Parathyroid adenoma (tissue), 2 donors: ENCODE data around the gene PIK3C2G.
"Not testable (repeated sequence)": the region's sequence is repeated elsewhere in the genome, so short reads cannot be mapped to it uniquely, and the experiment has no call there.

Source experiments
- H2AFZ ChIP-seq: fragments of 300-600 bp; sonication (generic); one replicate; pipeline ENCODE4 v1.7.0; 2017; ENCODE audit warnings: antibody characterized with exemption, mild to moderate bottlenecking
- H3K27ac ChIP-seq: fragments of 300-600 bp; sonication (generic); one replicate; pipeline ENCODE4 v1.7.0; 2017
- H3K27me3 ChIP-seq: fragments of 300-600 bp; sonication (generic); one replicate; pipeline ENCODE4 v1.7.0; 2017; ENCODE audit warnings: low read length; ENCODE audit not compliant: control insufficient read depth, insufficient read depth
- H3K36me3 ChIP-seq: fragments of 300-600 bp; sonication (generic); one replicate; pipeline ENCODE4 v1.7.0; 2017; ENCODE audit warnings: low read length; ENCODE audit not compliant: control insufficient read depth, insufficient read depth
- H3K4me1 ChIP-seq: fragments of 300-600 bp; sonication (generic); one replicate; pipeline ENCODE4 v1.7.0; 2017; ENCODE audit warnings: control low read depth
- H3K4me2 ChIP-seq: fragments of 300-600 bp; sonication (generic); one replicate; pipeline ENCODE4 v1.7.0; 2017; ENCODE audit warnings: low read length
- H3K4me3 ChIP-seq: fragments of 300-600 bp; sonication (generic); one replicate; pipeline ENCODE4 v1.7.0; 2017; ENCODE audit warnings: low read depth, low read length
- H3K79me2 ChIP-seq: fragments of 300-600 bp; sonication (generic); one replicate; pipeline ENCODE4 v1.7.0; 2017; ENCODE audit warnings: control low read depth
- H3K9ac ChIP-seq: fragments of 300-600 bp; sonication (generic); one replicate; pipeline ENCODE4 v1.7.0; 2017; ENCODE audit warnings: mild to moderate bottlenecking
- H3K9me3 ChIP-seq: fragments of 300-600 bp; sonication (generic); one replicate; pipeline ENCODE4 v1.7.0; 2017; ENCODE audit warnings: low read length; ENCODE audit not compliant: control insufficient read depth
- TF ChIP-seq, protein P1 (sequence below): fragments of 300-600 bp; sonication (generic); IDR thresholded peaks from one replicate; pipeline ENCODE4 v1.7.0; 2017; ENCODE audit warnings: antibody characterized with exemption, mild to moderate bottlenecking
- donor health status: primary hyperparathyroidism.

The PIK3C2G gene

DNA sequence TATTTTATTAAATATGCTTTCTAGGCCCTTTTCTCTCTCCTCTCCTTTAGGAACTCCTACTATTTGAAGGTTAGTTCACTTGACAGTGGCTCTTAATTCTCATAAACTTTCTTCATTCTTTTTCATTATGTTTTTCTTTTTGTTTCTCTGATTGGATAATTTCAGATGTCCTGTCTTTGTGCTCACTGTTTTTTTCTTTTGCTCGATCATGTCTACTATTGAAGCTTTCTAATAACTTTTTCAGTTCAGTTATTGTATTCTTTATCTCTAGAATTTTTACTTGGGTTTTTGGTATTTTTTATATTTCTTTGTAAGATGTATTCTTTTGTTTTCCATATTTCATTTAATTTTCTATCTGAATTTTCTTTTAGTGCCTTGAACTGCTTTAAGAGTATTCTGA is 261.5 kb downstream of the PIK3C2G start:
- Histone ChIP-seq H3K9ac (no peak overlapping the region), H3K27ac (no peak overlapping the region), H3K79me2 (no peaks in the 10 kb centered on the region), H3K27me3 (no peaks in the 10 kb centered on the region), H2AFZ (no peak overlapping the region), H3K4me2 (no peak overlapping the region), H3K4me1 (no peaks in the 10 kb centered on the region), H3K4me3 (no peak overlapping the region), H3K9me3 (no peaks in the 10 kb centered on the region), H3K36me3 (no peaks in the 10 kb centered on the region)
- TF ChIP-seq, protein P1, sequence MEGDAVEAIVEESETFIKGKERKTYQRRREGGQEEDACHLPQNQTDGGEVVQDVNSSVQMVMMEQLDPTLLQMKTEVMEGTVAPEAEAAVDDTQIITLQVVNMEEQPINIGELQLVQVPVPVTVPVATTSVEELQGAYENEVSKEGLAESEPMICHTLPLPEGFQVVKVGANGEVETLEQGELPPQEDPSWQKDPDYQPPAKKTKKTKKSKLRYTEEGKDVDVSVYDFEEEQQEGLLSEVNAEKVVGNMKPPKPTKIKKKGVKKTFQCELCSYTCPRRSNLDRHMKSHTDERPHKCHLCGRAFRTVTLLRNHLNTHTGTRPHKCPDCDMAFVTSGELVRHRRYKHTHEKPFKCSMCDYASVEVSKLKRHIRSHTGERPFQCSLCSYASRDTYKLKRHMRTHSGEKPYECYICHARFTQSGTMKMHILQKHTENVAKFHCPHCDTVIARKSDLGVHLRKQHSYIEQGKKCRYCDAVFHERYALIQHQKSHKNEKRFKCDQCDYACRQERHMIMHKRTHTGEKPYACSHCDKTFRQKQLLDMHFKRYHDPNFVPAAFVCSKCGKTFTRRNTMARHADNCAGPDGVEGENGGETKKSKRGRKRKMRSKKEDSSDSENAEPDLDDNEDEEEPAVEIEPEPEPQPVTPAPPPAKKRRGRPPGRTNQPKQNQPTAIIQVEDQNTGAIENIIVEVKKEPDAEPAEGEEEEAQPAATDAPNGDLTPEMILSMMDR = no peak

DNA sequence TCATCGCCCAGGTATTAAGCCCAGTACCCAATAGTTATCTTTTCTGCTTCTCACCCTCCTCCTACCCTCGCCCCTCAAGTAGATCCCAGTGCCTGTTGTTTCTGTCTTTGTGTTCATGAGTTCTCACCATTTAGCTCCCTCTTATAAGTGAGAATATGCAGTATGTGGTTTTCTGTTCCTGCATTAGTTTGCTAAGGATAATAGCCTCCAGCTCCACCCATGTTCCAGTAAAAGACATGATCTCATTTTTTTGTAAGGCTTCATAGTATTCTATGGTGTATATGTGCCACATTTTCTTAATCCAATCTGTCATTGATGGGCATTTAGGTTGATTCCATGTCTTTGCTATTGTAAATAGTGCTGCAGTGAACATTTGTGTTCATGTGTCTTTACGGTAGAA is 281.2 kb downstream of the PIK3C2G start:
- H3K79me2 ChIP-seq, H3K4me3 ChIP-seq, H3K9me3 ChIP-seq, H3K36me3 ChIP-seq, H2AFZ ChIP-seq, H3K27me3 ChIP-seq, H3K4me1 ChIP-seq, H3K27ac ChIP-seq, H3K4me2 ChIP-seq, H3K9ac ChIP-seq: not testable (repeated sequence)

DNA sequence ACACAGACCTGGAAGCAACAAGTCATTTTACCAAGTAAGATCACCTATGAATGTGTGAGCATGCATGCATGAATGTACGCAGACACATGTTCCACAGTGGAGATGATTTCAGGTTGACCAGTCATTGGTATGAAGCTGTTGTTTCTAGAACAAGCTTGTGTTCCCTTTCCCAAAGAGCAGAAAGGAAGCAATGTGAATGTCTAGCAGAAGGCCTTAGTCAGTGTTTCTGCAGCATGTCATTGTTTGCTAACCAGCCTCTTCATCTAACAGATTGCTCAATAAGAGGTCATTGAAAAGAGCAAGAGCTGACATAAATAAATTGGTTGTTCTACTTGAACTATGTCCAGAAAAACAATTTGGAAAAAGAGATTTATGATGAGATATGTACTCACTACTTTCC is 285.1 kb downstream of the PIK3C2G start:
- Histone ChIP-seq H3K4me1 (no peaks in the 10 kb centered on the region), H3K9me3 (no peaks in the 10 kb centered on the region), H3K79me2 (no peaks in the 10 kb centered on the region), H3K4me3 (no peak overlapping the region), H3K36me3 (no peaks in the 10 kb centered on the region), H3K9ac (no peak overlapping the region), H2AFZ (no peak overlapping the region), H3K27me3 (no peaks in the 10 kb centered on the region), H3K4me2 (no peak overlapping the region), H3K27ac (no peak overlapping the region)
- TF ChIP-seq, protein P1 = no peak

DNA sequence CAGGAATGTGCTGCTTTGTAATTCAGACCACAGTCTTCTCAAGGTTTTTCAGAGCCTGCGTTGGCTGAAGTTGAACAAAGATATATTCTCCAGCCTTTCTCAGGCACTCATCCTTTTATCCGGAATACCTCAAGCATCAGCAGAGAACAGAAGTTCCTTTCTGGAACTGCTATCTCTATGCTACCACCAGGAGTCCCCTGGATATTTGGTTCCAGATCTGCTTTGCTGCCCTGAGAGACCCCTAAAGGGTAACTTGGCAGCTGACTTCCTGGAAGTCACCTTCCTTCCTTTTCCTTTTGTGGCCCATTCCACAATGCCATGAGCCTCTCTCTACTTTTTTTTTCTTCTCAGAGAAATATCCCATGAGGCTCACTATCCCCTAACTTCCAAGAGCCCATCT is 288.3 kb downstream of the PIK3C2G start:
- H3K27me3 ChIP-seq = no peaks in the 10 kb centered on the region
- no peak overlapping the region for H2AFZ ChIP-seq
- no peak overlapping the region for H3K4me3 ChIP-seq
- H3K4me2 ChIP-seq = no peak overlapping the region
- no peak overlapping the region for H3K9ac ChIP-seq
- no peaks in the 10 kb centered on the region for H3K9me3 ChIP-seq
- H3K27ac ChIP-seq = no peak overlapping the region
- no peaks in the 10 kb centered on the region for H3K36me3 ChIP-seq
- H3K4me1 ChIP-seq = no peaks in the 10 kb centered on the region
- TF ChIP-seq, protein P1 = no peak
- no peaks in the 10 kb centered on the region for H3K79me2 ChIP-seq

DNA sequence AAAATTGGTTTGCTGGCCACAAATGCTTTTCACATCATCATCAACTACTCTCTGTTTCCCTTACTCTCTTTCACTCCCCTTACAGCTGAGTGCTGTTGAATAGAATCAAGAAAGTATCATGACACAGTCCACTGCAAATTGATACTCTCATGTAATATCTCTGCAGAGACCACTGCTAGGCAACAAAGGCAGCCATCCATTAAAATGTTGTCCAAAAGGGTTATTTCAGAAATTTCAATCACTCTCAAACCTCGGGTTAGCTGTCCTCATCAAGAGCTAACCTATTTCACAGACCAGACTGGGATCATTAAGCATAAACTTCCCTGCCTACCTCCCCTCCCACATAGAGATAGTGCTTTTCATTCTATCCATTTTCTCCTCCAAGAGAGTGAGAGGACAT is 289.8 kb downstream of the PIK3C2G start:
- no peaks in the 10 kb centered on the region for H3K36me3 ChIP-seq
- H3K4me3 ChIP-seq = no peak overlapping the region
- no peaks in the 10 kb centered on the region for H3K4me1 ChIP-seq
- H3K4me2 ChIP-seq = no peak overlapping the region
- no peak overlapping the region for H2AFZ ChIP-seq
- no peaks in the 10 kb centered on the region for H3K27me3 ChIP-seq
- no peak overlapping the region for H3K9ac ChIP-seq
- H3K79me2 ChIP-seq = no peaks in the 10 kb centered on the region
- H3K9me3 ChIP-seq = no peaks in the 10 kb centered on the region
- no peak overlapping the region for H3K27ac ChIP-seq
- TF ChIP-seq, protein P1 = no peak
